Measurements from ENCODE around the gene RDH11.

DNA sequence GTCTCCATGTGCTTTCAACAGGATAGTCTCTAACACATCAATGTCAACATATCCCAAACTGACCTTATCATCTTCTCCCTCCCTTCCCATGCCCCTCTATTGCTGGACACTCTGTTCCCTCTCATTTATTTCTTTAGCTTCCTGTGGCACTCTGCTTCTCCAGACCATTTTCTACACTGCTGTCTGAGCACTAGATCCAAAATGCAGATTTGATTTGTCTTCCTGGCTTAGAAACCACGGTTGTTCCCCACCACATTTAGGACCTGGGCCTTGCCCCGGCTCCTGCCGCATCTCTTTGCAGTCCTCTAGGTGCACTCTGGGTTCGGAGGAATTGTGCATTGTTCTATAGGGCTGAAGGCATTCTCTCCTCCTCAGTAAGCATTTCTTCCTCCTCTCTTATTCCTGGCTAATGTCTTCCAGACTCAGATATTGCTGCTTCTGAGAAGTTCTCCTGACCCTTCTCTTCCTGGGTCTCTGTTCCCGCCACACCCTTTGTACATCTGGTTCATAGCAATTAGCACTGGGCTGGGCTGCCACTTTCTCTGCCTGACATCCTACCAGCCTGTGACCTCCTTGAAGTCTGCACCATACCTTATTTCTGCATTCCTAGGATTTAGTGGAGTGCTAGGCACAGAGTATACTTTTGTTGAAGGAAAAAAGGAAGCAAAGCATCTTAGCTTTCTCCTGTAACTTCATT, 62.0 kb downstream of the RDH11 start:
- TF ChIP-seq, protein P1, sequence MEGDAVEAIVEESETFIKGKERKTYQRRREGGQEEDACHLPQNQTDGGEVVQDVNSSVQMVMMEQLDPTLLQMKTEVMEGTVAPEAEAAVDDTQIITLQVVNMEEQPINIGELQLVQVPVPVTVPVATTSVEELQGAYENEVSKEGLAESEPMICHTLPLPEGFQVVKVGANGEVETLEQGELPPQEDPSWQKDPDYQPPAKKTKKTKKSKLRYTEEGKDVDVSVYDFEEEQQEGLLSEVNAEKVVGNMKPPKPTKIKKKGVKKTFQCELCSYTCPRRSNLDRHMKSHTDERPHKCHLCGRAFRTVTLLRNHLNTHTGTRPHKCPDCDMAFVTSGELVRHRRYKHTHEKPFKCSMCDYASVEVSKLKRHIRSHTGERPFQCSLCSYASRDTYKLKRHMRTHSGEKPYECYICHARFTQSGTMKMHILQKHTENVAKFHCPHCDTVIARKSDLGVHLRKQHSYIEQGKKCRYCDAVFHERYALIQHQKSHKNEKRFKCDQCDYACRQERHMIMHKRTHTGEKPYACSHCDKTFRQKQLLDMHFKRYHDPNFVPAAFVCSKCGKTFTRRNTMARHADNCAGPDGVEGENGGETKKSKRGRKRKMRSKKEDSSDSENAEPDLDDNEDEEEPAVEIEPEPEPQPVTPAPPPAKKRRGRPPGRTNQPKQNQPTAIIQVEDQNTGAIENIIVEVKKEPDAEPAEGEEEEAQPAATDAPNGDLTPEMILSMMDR (IDR thresholded peaks at IDR 0.05; ENCODE audit: low read length): no peak
- no peak for TF ChIP-seq EZH2 (optimal IDR thresholded peaks at IDR 0.05; ENCODE audit: low read depth, low read length)
